22Rv1 (cell line): Measurements from ENCODE around the gene LAYN.

Experiments
- ZFX ChIP-seq: fragments of 450-650 bp; IDR thresholded peaks from 2 replicates; pipeline ENCODE4 v1.6.1; 2017; ENCODE audit warnings: antibody characterized with exemption, borderline replicate concordance
- TF ChIP-seq, protein P1 (sequence below): fragments of 450-650 bp; IDR thresholded peaks from 2 replicates; pipeline ENCODE4 v1.5.1; 2017; ENCODE audit warnings: mild to moderate bottlenecking

DNA sequence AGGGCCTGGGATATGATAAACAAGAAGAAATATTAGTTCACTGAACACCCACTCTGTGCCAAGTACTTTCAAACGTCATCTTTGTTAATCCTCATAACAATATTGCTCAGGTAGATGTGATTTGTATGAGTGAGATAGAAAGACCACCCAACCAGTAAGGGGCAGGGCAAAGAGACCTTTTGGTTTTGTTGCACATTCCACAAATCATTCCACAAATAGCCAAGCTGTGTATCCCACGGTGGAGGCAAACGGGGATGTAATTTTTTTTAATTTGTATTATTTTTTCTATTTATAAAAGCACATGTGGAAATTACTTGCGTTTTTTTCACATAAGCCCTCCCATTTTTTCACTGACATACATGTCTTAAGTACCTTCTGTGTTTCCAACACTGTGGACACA, 29.0 kb downstream of the LAYN start:
- TF ChIP-seq, protein P1, sequence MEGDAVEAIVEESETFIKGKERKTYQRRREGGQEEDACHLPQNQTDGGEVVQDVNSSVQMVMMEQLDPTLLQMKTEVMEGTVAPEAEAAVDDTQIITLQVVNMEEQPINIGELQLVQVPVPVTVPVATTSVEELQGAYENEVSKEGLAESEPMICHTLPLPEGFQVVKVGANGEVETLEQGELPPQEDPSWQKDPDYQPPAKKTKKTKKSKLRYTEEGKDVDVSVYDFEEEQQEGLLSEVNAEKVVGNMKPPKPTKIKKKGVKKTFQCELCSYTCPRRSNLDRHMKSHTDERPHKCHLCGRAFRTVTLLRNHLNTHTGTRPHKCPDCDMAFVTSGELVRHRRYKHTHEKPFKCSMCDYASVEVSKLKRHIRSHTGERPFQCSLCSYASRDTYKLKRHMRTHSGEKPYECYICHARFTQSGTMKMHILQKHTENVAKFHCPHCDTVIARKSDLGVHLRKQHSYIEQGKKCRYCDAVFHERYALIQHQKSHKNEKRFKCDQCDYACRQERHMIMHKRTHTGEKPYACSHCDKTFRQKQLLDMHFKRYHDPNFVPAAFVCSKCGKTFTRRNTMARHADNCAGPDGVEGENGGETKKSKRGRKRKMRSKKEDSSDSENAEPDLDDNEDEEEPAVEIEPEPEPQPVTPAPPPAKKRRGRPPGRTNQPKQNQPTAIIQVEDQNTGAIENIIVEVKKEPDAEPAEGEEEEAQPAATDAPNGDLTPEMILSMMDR, result no peak
- TF ChIP-seq ZFX, result no peak
